Loucy (cell line): ENCODE data around the gene MTF2.

Source experiments
- EZH2phosphoT487 ChIP-seq: fragments of 200-600 bp; IDR thresholded peaks from 2 replicates; pipeline ENCODE4 v1.6.1; 2018; ENCODE audit warnings: antibody characterized with exemption, mild to moderate bottlenecking, moderate library complexity, borderline replicate concordance
- TF ChIP-seq, protein P1 (sequence below): fragments of 200-600 bp; sonication (generic); conservative IDR thresholded peaks from 2 replicates; pipeline ENCODE4 v1.5.1; 2014; ENCODE audit warnings: mild to moderate bottlenecking, antibody characterized with exemption, low read length

DNA sequence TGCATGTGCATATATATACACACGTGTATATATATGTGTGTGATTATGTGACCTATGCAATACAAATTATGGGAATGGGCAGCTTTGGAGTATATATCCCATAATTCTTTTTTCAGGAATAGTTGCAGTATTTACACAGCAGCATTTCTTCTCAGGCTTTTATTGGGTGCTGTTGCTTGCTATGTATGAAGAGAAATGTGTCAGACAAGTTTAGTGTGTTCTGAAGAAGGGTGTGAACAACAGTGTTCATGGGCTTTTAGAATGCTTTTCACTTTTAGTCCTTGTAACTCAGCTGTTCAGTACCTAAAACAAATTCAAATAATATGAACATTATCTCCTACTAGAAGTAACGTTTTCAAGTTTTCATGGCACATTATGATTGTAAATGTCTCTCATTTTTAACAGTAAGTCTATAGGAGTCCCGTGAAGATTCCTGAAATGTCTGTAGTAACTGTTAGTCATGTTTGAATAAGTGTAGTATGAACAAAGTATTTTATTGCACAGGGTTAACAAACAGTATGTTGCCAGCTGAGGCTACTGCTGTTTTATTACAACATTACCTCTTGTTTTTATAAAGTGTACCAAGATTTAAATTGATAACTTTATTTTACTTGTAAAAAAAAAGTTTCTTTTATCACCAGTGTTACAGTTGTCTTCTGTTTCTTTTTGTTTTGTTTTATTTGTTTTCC, 58.7 kb downstream of the MTF2 start:
- TF ChIP-seq, protein P1, sequence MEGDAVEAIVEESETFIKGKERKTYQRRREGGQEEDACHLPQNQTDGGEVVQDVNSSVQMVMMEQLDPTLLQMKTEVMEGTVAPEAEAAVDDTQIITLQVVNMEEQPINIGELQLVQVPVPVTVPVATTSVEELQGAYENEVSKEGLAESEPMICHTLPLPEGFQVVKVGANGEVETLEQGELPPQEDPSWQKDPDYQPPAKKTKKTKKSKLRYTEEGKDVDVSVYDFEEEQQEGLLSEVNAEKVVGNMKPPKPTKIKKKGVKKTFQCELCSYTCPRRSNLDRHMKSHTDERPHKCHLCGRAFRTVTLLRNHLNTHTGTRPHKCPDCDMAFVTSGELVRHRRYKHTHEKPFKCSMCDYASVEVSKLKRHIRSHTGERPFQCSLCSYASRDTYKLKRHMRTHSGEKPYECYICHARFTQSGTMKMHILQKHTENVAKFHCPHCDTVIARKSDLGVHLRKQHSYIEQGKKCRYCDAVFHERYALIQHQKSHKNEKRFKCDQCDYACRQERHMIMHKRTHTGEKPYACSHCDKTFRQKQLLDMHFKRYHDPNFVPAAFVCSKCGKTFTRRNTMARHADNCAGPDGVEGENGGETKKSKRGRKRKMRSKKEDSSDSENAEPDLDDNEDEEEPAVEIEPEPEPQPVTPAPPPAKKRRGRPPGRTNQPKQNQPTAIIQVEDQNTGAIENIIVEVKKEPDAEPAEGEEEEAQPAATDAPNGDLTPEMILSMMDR = no peak
- TF ChIP-seq EZH2phosphoT487 = no peak
